ENCODE results near the gene KRTAP5-11. TPM values are rescaled to one million over a fixed set of nuclear protein-coding genes. Genes with fewer than 3 reads are reported as not detected.
"Not testable (repeated sequence)": the region's sequence is repeated elsewhere in the genome, so short reads cannot be mapped to it uniquely, and the experiment has no call there.

Gene KRTAP5-11
- total and polyA plus RNA-seq, 2 donors (not counting 3 experiments of a cell fraction or from before 2014, with no cell fraction given) = not detected

DNA sequence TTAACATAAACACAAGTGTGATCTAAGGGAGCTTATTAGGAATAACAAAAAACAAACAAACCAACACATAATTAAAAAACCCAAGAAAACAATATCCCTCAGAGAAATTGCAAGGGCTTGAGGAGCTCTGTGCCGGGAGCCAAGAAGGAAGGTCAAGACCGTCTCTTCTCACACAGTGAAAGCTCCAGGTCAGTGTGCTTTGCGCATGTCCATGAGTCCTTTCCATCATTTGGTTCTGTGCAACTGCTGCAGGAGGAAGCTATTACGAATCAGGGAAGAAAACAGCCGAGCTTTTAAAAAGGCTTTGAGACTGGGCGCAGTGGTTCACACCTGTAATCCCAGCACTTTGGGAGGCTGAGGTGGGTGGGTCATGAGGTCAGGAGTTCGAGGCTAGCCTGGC lies 40.3 kb downstream of the KRTAP5-11 start:
- no peaks in the 10 kb centered on the region for H4K20me1 ChIP-seq (replicated peaks; ENCODE audit: control insufficient read depth, extremely low read depth, insufficient read depth, low read length)
- BruUV-seq (replicated peaks) = no TSS peak
- H3K27ac ChIP-seq (ENCODE audit: insufficient read depth, low read depth, low read length) = no peak overlapping the region
- no peaks in the 10 kb centered on the region for H3K36me3 ChIP-seq (ENCODE audit: control insufficient read depth in 2 of 2, extremely low read depth in 1 of 2, insufficient read depth in 2 of 2, low read length in 2 of 2)
- H3K9ac ChIP-seq (replicated peaks; ENCODE audit: extremely low read depth, insufficient read depth, low read length) = no peak overlapping the region
- POLR2A ChIA-PET = no interaction called here
- no peak overlapping the region for H3K4me2 ChIP-seq (ENCODE audit: insufficient read depth, low read length)
- H3K4me1 ChIP-seq (ENCODE audit: control insufficient read depth, extremely low read depth, insufficient read depth, low read length) = no peaks in the 10 kb centered on the region
- FAIRE-seq (no peak), DNase-seq (ENCODE audit: low read depth, low spot score) (no peak)
- intact Hi-C loops (cut with micrococcal nuclease) = no loop called here
- no peaks in the 10 kb centered on the region for H3K27me3 ChIP-seq (ENCODE audit: control insufficient read depth in 2 of 2, insufficient read depth in 2 of 2, low read length in 2 of 2)
- dilution Hi-C loops (cut with MboI; ENCODE audit: extremely low pct_ligation_motif_present, low sequenced_read_pairs) = no loop called here
- H3K9me3 ChIP-seq (replicated peaks; ENCODE audit: control insufficient read depth, insufficient read depth, low read length) = no peaks in the 10 kb centered on the region
- no peak overlapping the region for H3K4me3 ChIP-seq (replicated peaks in 1 of 3; ENCODE audit: insufficient read depth in 1 of 3, low read depth in 1 of 3, low read length in 3 of 3)
- no peaks in the 10 kb centered on the region for H3K9me1 ChIP-seq (replicated peaks; ENCODE audit: control insufficient read depth, extremely low read depth, insufficient read depth, low read length)
- no peaks in the 10 kb centered on the region for H3K79me2 ChIP-seq (ENCODE audit: control insufficient read depth, insufficient read depth, low read length)
- CTCF ChIA-PET = interaction anchor here (1.3 to 3.1 kb wide), 2 partner anchors 10 to 21 kb away, joined by 4 to 12 read pairs; no protein-coding TSS in a partner anchor
- H2AFZ ChIP-seq (ENCODE audit: low read depth, low read length) = no peak overlapping the region
- no peak for TF ChIP-seq POLR2AphosphoS5 (IDR thresholded peaks at IDR 0.05; ENCODE audit: insufficient read depth, low read depth, low read length)
- TF ChIP-seq MYC (IDR thresholded peaks at IDR 0.05; ENCODE audit: low read depth, low read length) = no peak
- no peak for TF ChIP-seq POLR2A (IDR thresholded peaks at IDR 0.05; ENCODE audit: low read depth, low read length)
- TF ChIP-seq, protein P1, sequence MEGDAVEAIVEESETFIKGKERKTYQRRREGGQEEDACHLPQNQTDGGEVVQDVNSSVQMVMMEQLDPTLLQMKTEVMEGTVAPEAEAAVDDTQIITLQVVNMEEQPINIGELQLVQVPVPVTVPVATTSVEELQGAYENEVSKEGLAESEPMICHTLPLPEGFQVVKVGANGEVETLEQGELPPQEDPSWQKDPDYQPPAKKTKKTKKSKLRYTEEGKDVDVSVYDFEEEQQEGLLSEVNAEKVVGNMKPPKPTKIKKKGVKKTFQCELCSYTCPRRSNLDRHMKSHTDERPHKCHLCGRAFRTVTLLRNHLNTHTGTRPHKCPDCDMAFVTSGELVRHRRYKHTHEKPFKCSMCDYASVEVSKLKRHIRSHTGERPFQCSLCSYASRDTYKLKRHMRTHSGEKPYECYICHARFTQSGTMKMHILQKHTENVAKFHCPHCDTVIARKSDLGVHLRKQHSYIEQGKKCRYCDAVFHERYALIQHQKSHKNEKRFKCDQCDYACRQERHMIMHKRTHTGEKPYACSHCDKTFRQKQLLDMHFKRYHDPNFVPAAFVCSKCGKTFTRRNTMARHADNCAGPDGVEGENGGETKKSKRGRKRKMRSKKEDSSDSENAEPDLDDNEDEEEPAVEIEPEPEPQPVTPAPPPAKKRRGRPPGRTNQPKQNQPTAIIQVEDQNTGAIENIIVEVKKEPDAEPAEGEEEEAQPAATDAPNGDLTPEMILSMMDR (IDR thresholded peaks at IDR 0.05; ENCODE audit: extremely low read depth in 1 of 2, insufficient read depth in 1 of 2, low read depth in 1 of 2, low read length in 2 of 2) = no peak

DNA sequence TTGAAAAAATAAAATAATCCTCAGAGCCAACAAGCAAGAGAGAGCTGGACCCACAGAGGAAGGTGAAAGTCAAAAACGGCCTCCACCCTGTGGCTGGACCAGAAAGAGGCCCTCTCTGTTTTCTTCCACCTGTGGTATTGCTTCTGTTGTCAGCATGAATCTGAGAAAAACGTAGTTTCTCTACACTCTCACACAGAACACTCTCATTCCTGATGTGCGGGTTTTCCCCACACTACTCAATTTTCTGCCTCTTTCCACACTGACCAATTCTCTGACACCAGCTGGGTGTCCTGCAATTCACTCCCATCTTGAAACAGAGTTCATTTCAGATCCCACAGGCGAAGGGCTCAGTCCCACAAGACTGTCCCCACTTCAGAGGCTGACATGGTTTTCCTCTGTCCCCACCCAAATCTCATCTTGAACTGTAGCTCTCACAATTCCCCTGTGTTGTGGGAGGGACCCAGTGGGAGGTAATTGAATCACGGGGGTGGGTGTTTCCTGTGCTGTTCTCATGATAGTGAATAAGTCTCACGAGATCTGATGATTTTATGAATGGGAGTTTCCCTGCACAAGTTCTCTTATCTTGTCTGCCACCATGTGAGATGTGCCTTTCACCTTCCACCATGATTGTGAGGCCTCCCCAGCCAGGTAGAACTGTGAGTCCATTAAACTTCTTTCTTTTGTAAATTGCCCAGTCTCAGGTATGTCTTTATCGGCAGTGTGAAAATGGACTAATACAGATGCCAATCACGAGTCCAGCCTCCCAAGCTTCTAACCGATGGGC lies 42.0 kb downstream of the KRTAP5-11 start:
- DNase-seq (ENCODE audit: low read depth, low spot score); H4K20me1 ChIP-seq (replicated peaks; ENCODE audit: control insufficient read depth, extremely low read depth, insufficient read depth, low read length); H3K9me1 ChIP-seq (replicated peaks; ENCODE audit: control insufficient read depth, extremely low read depth, insufficient read depth, low read length); H3K36me3 ChIP-seq (ENCODE audit: control insufficient read depth in 2 of 2, extremely low read depth in 1 of 2, insufficient read depth in 2 of 2, low read length in 2 of 2); dilution Hi-C loops (cut with MboI; ENCODE audit: extremely low pct_ligation_motif_present, low sequenced_read_pairs); BruUV-seq (replicated peaks); H3K9ac ChIP-seq (replicated peaks; ENCODE audit: extremely low read depth, insufficient read depth, low read length); POLR2A ChIA-PET; FAIRE-seq; H3K4me3 ChIP-seq (replicated peaks in 1 of 3; ENCODE audit: insufficient read depth in 1 of 3, low read depth in 1 of 3, low read length in 3 of 3); H3K9me3 ChIP-seq (replicated peaks; ENCODE audit: control insufficient read depth, insufficient read depth, low read length); H3K27ac ChIP-seq (ENCODE audit: insufficient read depth, low read depth, low read length); H2AFZ ChIP-seq (ENCODE audit: low read depth, low read length); H3K4me2 ChIP-seq (ENCODE audit: insufficient read depth, low read length); H3K27me3 ChIP-seq (ENCODE audit: control insufficient read depth in 2 of 2, insufficient read depth in 2 of 2, low read length in 2 of 2); H3K79me2 ChIP-seq (ENCODE audit: control insufficient read depth, insufficient read depth, low read length); H3K4me1 ChIP-seq (ENCODE audit: control insufficient read depth, extremely low read depth, insufficient read depth, low read length); intact Hi-C loops (cut with micrococcal nuclease): not testable (repeated sequence)
- CTCF ChIA-PET = interaction anchor here (3.1 kb wide), 1 partner anchor 23 kb away, joined by 12 read pairs; no protein-coding TSS in a partner anchor

DNA sequence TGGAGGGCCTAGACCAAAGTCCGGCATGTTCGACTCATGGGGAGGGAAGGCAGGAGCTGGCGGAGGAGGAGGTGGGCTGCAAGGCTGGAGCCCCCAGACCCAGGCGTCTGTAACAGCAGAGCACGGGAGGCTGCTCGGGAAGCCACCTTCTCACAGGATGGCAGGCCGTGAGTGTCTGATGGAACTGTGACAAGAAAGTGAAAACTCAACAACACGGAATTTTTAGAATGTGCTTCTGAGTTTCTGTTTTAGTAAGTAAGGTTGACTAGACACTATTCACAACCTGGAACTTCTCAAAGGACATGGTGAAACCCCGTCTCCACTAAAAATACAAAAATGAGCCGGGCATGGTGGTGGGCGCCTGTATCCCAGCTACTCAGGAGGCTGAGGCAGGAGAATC lies 42.7 kb downstream of the KRTAP5-11 start:
- CTCF ChIA-PET; BruUV-seq (replicated peaks); H3K9me3 ChIP-seq (replicated peaks; ENCODE audit: control insufficient read depth, insufficient read depth, low read length); H4K20me1 ChIP-seq (replicated peaks; ENCODE audit: control insufficient read depth, extremely low read depth, insufficient read depth, low read length); H3K9me1 ChIP-seq (replicated peaks; ENCODE audit: control insufficient read depth, extremely low read depth, insufficient read depth, low read length); FAIRE-seq; H3K27me3 ChIP-seq (ENCODE audit: control insufficient read depth in 2 of 2, insufficient read depth in 2 of 2, low read length in 2 of 2); H3K4me2 ChIP-seq (ENCODE audit: insufficient read depth, low read length); intact Hi-C loops (cut with micrococcal nuclease); DNase-seq (ENCODE audit: low read depth, low spot score); H3K79me2 ChIP-seq (ENCODE audit: control insufficient read depth, insufficient read depth, low read length); dilution Hi-C loops (cut with MboI; ENCODE audit: extremely low pct_ligation_motif_present, low sequenced_read_pairs); H3K27ac ChIP-seq (ENCODE audit: insufficient read depth, low read depth, low read length); H3K4me1 ChIP-seq (ENCODE audit: control insufficient read depth, extremely low read depth, insufficient read depth, low read length); H3K9ac ChIP-seq (replicated peaks; ENCODE audit: extremely low read depth, insufficient read depth, low read length); POLR2A ChIA-PET; H3K4me3 ChIP-seq (replicated peaks in 1 of 3; ENCODE audit: insufficient read depth in 1 of 3, low read depth in 1 of 3, low read length in 3 of 3); H2AFZ ChIP-seq (ENCODE audit: low read depth, low read length); H3K36me3 ChIP-seq (ENCODE audit: control insufficient read depth in 2 of 2, extremely low read depth in 1 of 2, insufficient read depth in 2 of 2, low read length in 2 of 2): not testable (repeated sequence)
